HG02623 (cell line): ENCODE data around the gene TNK2.

Experiments
- ATAC-seq: cut with Tn5 transposase; IDR thresholded peaks from one replicate; pipeline ENCODE4 v1.9.1; 2021; ENCODE audit warnings: moderate library complexity; ENCODE audit not compliant: unreplicated experiment

The TNK2 gene

GRCh38 chr3:195886181-195887141 is 21.9 kb downstream of the TNK2 start:
- no peak for ATAC-seq

GRCh38 chr3:195885036-195885891 is 23.1 kb downstream of the TNK2 start:
- no peak for ATAC-seq

GRCh38 chr3:195884691-195885035 is 23.7 kb downstream of the TNK2 start:
- no peak for ATAC-seq

GRCh38 chr3:195883801-195884200 is 24.6 kb downstream of the TNK2 start:
- no peak for ATAC-seq

- no peak for ATAC-seq
These were observed 25.2 kb downstream of the TNK2 start for GRCh38 chr3:195883160-195883559.

GRCh38 chr3:195882002-195882441 is 26.3 kb downstream of the TNK2 start:
- ATAC-seq: no peak

GRCh38 chr3:195881276-195881988 is 26.9 kb downstream of the TNK2 start:
- ATAC-seq: no peak

GRCh38 chr3:195880037-195880431 is 28.3 kb downstream of the TNK2 start:
- ATAC-seq: no peak

GRCh38 chr3:195879416-195880036 is 28.8 kb downstream of the TNK2 start:
- no peak for ATAC-seq

GRCh38 chr3:195878424-195879274 is 29.7 kb downstream of the TNK2 start:
- no peak for ATAC-seq

GRCh38 chr3:195877767-195878423 is 30.5 kb downstream of the TNK2 start:
- ATAC-seq: no peak

GRCh38 chr3:195877136-195877715 is 31.1 kb downstream of the TNK2 start:
- no peak for ATAC-seq

- ATAC-seq: no peak
These were observed 31.9 kb downstream of the TNK2 start for GRCh38 chr3:195876297-195877064.

GRCh38 chr3:195875482-195876236 is 32.7 kb downstream of the TNK2 start:
- no peak for ATAC-seq

- ATAC-seq: no peak
These were observed 34.4 kb downstream of the TNK2 start for GRCh38 chr3:195873971-195874370.

GRCh38 chr3:195873281-195873887 is 35.0 kb downstream of the TNK2 start:
- no peak for ATAC-seq

GRCh38 chr3:195872800-195873199 is 35.6 kb downstream of the TNK2 start:
- no peak for ATAC-seq
